A549 treated with DMSO at 1 μM for 4 hours (cell line): ENCODE measurements around the gene PLPP7. TPM values are rescaled to one million over a fixed set of nuclear protein-coding genes. Genes with fewer than 3 reads are reported as not detected.

Source experiments
- total RNA-seq: library from RNA; stranded (reverse); fragments of 200-300 nt; extraction: Qiagen RNA extraction; gene quantifications from 5 replicates; pipeline ENCODE4 v1.2.3, GENCODE V29; 2022; ENCODE audit warnings: low read depth

PLPP7 gene
- 0.07 TPM in 1 of 5 replicates, not detected in the others for total RNA-seq

DNA sequence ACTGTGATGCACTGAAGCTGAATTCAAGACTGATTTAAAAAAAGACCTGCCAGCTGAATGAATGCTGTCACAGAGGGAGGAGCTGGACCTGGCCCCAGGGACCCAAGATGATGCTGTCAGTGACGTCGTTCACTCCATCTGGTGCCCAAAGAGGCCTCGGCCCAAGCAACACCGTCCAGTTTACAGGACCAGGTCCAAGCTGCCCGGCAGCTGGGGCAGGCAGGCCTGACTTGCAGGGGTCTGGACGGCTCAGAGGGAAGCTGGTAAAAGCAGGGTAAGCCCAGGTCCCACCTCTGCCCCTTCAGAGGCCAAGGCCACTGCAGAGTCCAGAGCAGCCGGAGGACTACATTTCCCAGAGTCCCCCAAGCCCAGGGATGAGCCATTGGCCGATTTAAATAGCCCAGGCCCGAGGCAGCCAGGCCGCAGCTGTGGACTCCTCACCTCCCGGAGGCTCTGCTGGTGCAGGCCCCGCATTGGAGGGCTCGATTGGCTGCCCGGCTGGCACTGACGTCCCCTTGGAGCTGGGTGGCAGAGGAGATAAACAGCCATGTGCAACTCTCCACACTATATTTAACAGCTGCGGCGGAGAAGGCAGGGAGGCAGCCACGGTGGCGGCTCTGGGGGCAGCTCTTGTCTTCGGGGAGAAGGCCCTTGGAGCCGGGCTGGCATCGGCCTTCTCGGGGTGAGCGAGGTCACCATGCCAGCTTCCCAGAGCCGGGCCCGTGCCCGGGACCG, at the start of gene PLPP7:
Gene PLPP7 (plus strand): TSS at position 423 of the 735 bp plus-strand sequence. CDS start 275 bp downstream, at position 698.

DNA sequence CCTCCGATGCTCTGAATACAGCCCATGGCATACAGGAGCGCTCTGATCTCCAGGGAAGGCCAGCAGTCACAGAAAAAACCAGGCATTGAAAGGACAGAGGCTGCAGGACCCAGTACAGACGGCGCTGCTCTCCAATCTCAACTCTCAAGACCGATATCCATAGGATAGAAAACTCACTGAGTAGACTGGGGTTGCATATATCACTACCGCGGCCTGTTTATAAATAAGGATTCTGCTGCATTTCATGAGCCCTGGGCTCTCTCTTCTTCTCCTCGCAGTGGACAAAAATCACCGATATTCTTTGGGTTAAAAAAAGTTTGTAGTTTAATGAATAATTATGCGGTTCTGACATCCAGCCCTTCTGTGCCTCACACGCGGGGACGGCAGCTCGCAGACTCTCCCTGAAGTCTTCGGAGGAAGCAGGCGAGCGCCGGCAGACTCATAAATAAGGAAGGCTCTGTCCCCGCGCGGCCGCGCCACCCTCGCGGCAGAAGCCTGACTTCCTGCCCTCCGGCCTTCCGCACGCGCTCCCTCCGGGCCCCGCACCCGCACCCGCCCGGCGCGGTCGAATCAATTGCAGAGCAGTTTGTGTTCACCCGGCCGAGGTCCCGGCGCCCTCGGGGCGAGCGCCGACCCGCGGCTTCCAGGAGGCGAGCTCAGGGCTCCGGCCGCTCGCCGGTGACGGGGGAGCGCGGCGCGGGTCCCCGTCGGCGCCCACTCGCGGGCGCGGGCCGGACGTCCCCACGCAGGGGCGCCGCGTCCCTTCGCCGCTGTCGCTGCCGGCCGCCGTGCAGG, 13.2 kb upstream of the PLPP7 start, which contains the start of gene FAM78A:
Gene FAM78A (minus strand): TSS at position 417 of the 795 bp plus-strand sequence. CDS start 331 bp downstream, at position 86.

Other genes starting within 250 kb of the PLPP7 start
- 1.2 to 1.5 TPM (median 1.3 TPM) in 5 replicates for gene AIF1L, start 193.2 kb upstream of the PLPP7 start, total RNA-seq
- 23.3 to 27.2 TPM (median 26.1 TPM) in 5 replicates for gene NUP214, start 164.1 kb upstream of the PLPP7 start, total RNA-seq
- gene FAM78A, start 13.2 kb upstream of the PLPP7 start, total RNA-seq = 0.19 to 0.69 TPM (median 0.41 TPM) in 5 replicates
- gene PRRC2B, start 104.4 kb downstream of the PLPP7 start, total RNA-seq = 53.3 to 87.4 TPM (median 77.5 TPM) in 5 replicates
- gene POMT1, start 213.2 kb downstream of the PLPP7 start, total RNA-seq = 14.3 to 17.8 TPM (median 16.6 TPM) in 5 replicates
- 18.5 to 24.4 TPM (median 23.0 TPM) in 5 replicates for gene UCK1, start 241.5 kb downstream of the PLPP7 start, total RNA-seq